ENCODE measurements around the gene NCOA6.

DNA sequence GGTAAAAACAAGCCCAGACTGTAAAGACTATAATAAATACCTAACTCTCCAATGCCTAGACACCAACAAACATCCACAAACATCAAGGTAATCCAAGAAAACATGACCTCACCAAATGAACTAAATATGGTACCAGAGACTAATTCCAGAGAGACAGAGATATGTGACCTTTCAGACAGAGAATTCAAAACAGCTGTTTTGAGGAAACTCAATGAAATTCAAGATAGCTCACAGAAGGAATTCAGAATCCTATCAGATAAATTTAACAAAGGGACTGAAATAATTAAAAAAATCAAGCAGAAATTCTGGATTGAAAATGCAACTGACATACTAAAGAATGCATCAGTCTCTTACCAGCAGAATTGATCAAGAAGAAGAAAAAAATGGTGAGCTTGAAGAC, 26.6 kb downstream of the NCOA6 start:
- TF ChIP-seq, protein P1, sequence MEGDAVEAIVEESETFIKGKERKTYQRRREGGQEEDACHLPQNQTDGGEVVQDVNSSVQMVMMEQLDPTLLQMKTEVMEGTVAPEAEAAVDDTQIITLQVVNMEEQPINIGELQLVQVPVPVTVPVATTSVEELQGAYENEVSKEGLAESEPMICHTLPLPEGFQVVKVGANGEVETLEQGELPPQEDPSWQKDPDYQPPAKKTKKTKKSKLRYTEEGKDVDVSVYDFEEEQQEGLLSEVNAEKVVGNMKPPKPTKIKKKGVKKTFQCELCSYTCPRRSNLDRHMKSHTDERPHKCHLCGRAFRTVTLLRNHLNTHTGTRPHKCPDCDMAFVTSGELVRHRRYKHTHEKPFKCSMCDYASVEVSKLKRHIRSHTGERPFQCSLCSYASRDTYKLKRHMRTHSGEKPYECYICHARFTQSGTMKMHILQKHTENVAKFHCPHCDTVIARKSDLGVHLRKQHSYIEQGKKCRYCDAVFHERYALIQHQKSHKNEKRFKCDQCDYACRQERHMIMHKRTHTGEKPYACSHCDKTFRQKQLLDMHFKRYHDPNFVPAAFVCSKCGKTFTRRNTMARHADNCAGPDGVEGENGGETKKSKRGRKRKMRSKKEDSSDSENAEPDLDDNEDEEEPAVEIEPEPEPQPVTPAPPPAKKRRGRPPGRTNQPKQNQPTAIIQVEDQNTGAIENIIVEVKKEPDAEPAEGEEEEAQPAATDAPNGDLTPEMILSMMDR (IDR thresholded peaks at IDR 0.05; ENCODE audit: borderline replicate concordance, extremely low read depth, low read length, poor library complexity, severe bottlenecking) = no peak
- TF ChIP-seq EZH2 (IDR thresholded peaks at IDR 0.05; ENCODE audit: borderline replicate concordance, low read depth, low read length, severe bottlenecking) = no peak

All from DND-41 (cell line).